ENCODE measurements around the gene NDUFA11.

Gene NDUFA11

DNA sequence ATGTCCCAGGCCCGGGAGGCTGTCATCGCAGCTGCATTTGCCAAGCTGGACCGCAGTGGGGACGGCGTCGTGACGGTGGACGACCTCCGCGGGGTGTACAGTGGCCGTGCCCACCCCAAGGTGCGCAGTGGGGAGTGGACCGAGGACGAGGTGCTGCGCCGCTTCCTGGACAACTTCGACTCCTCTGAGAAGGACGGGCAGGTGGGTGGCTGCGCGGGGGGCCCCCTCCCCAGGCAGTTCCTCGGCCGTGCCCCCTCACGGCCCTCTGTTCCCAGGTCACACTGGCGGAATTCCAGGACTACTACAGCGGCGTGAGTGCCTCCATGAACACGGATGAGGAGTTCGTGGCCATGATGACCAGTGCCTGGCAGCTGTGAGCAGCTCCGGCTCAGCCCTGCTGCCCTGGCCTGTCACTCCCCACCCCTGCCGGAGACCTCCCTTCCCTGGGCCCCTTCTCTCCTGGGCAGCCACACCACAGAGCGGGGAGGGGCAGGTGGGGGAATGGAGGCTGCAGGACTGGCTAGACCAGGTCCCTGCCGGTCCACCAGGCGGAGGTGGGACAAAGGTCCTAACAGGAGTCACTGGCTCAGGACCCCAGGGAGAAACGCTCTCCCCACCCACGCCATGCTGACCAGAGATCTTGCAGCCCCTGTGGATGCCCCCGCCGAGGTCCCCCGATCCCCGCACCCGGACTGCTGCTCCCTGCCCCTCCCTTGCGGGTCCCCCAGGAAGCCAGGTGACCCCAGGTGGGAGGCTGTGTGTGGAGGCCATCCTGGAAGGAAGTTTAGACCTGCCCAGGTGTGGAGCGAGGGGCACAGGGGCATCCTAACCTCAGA, 11.6 kb upstream of the NDUFA11 start:
- Histone ChIP-seq H4K20me1 (ENCODE audit: insufficient read depth, low read length) (peaks cover 18% of the 10 kb centered on the region; the same call in 1 of the 2 replicates), H3K4me2 (ENCODE audit: insufficient read depth, low read length) (no peak overlapping the region), H2AFZ (ENCODE audit: low read depth, low read length) (no peak overlapping the region), H3K27ac (ENCODE audit: low read length) (no peak overlapping the region), H3K4me1 (ENCODE audit: insufficient read depth, low read length) (no peaks in the 10 kb centered on the region), H3K79me2 (ENCODE audit: insufficient read depth, low read length) (no peaks in the 10 kb centered on the region), H3K9ac (ENCODE audit: low read depth, low read length) (no peak overlapping the region), H3K36me3 (ENCODE audit: insufficient read depth, low read length) (peaks cover 51% of the 10 kb centered on the region), H3K27me3 (ENCODE audit: insufficient read depth, low read length, poor library complexity) (no peaks in the 10 kb centered on the region), H3K9me3 (ENCODE audit: insufficient read depth, low read length, severe bottlenecking) (no peaks in the 10 kb centered on the region), H3K4me3 (ENCODE audit: low read depth in 1 of 2, low read length in 2 of 2) (no peak overlapping the region)
- DNase-seq: no peak
- 0 out of 3 replicates have a peak, but pooled peaks have one; percentile 8 for ATAC-seq (ENCODE audit: insufficient read depth, low read depth)
- TF ChIP-seq EZH2 (IDR thresholded peaks at IDR 0.05; ENCODE audit: borderline replicate concordance, low read depth, low read length, severe bottlenecking) (no peak), CTCF (IDR thresholded peaks at IDR 0.05; ENCODE audit: borderline replicate concordance, extremely low read depth, low read length, poor library complexity, severe bottlenecking) (no peak)

DNA sequence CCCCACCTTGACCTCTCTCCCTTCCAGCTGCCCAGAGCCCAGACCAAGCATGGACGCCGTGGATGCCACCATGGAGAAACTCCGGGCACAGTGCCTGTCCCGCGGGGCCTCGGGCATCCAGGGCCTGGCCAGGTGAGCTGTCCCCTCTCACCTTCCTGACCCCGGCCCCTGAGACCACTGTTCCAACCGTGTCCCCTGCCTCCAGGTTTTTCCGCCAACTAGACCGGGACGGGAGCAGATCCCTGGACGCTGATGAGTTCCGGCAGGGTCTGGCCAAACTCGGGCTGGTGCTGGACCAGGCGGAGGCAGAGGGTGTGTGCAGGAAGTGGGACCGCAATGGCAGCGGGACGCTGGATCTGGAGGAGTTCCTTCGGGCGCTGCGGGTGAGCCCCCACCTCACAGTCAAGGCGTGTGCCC, 10.8 kb upstream of the NDUFA11 start:
- Histone ChIP-seq H3K4me3 (ENCODE audit: low read depth in 1 of 2, low read length in 2 of 2) (no peak overlapping the region), H3K36me3 (ENCODE audit: insufficient read depth, low read length) (peaks cover 48% of the 10 kb centered on the region), H3K9me3 (ENCODE audit: insufficient read depth, low read length, severe bottlenecking) (no peaks in the 10 kb centered on the region), H2AFZ (ENCODE audit: low read depth, low read length) (no peak overlapping the region), H3K79me2 (ENCODE audit: insufficient read depth, low read length) (no peaks in the 10 kb centered on the region), H3K9ac (ENCODE audit: low read depth, low read length) (no peak overlapping the region), H3K4me1 (ENCODE audit: insufficient read depth, low read length) (no peaks in the 10 kb centered on the region), H3K27ac (ENCODE audit: low read length) (no peak overlapping the region), H3K4me2 (ENCODE audit: insufficient read depth, low read length) (no peak overlapping the region), H4K20me1 (ENCODE audit: insufficient read depth, low read length) (peaks cover 18% of the 10 kb centered on the region; the same call in 1 of the 2 replicates), H3K27me3 (ENCODE audit: insufficient read depth, low read length, poor library complexity) (no peaks in the 10 kb centered on the region)
- no peak for TF ChIP-seq EZH2 (IDR thresholded peaks at IDR 0.05; ENCODE audit: borderline replicate concordance, low read depth, low read length, severe bottlenecking)
- no peak for TF ChIP-seq CTCF (IDR thresholded peaks at IDR 0.05; ENCODE audit: borderline replicate concordance, extremely low read depth, low read length, poor library complexity, severe bottlenecking)
- ATAC-seq (ENCODE audit: insufficient read depth, low read depth): peak; percentile 18; the same call in 1 of the 3 replicates
- no peak for DNase-seq

DNA sequence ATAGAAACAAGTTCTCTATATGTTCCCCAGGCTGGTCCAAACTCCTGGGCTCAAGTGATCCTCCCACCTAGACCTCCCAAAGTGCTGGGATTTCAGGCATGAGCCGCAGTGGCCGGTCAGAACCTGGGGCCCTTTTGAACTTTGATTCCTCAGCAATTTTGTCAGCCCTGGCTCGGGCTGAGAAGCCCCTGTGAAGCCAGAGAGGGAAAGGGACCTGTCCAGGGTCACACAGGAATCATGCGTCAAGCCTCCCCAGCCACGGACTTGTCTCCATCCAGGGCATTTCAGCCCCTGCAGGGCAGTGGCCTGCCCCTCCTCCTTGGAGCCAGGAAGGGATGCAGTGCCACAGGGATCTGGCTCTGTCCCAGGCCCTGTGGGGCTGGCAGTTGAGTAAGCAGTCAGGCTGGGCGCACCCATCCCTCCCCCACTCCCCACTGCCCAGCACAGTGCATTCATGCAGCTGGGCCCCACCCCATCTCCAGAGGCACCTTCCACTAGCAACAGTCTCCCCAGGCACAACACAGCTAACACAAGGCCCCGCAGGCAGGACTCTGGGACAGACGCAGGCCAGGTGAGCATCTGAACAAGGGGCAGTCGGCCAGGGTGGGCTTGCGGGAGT, 10.3 kb upstream of the NDUFA11 start, which contains the start of gene CAPS:
Gene CAPS, plus strand, starts transcription at position 516 of the 619 bp plus-strand sequence. CDS start 153 bp downstream, outside the sequence.
- no peak within 1 kb of the TSS for H3K4me2 ChIP-seq (ENCODE audit: insufficient read depth, low read length)
- H3K79me2 ChIP-seq (ENCODE audit: insufficient read depth, low read length): no peaks in the 10 kb centered on the region
- no peaks in the 10 kb centered on the region for H3K4me1 ChIP-seq (ENCODE audit: insufficient read depth, low read length)
- ATAC-seq (ENCODE audit: insufficient read depth, low read depth) (0 out of 3 replicates have a peak, but pooled peaks have one; percentile 25), DNase-seq (no peak)
- H3K36me3 ChIP-seq (ENCODE audit: insufficient read depth, low read length): peaks cover 47% of the 10 kb centered on the region
- no peak within 1 kb of the TSS for H3K9ac ChIP-seq (ENCODE audit: low read depth, low read length)
- no peak within 1 kb of the TSS for H2AFZ ChIP-seq (ENCODE audit: low read depth, low read length)
- H3K27me3 ChIP-seq (ENCODE audit: insufficient read depth, low read length, poor library complexity): no peaks in the 10 kb centered on the region
- no peak for TF ChIP-seq EZH2 (IDR thresholded peaks at IDR 0.05; ENCODE audit: borderline replicate concordance, low read depth, low read length, severe bottlenecking)
- TF ChIP-seq CTCF (IDR thresholded peaks at IDR 0.05; ENCODE audit: borderline replicate concordance, extremely low read depth, low read length, poor library complexity, severe bottlenecking): no peak
- peaks cover 17% of the 10 kb centered on the region; the same call in 1 of the 2 replicates for H4K20me1 ChIP-seq (ENCODE audit: insufficient read depth, low read length)
- no peaks in the 10 kb centered on the region for H3K9me3 ChIP-seq (ENCODE audit: insufficient read depth, low read length, severe bottlenecking)
- no peak within 1 kb of the TSS for H3K27ac ChIP-seq (ENCODE audit: low read length)
- H3K4me3 ChIP-seq (ENCODE audit: low read depth in 1 of 2, low read length in 2 of 2): no peak within 1 kb of the TSS

All from DND-41 (cell line).